Astrocyte of the cerebellum (primary cell): Measurements from ENCODE around the gene PIP5K1C.
"Not testable (repeated sequence)": the region's sequence is repeated elsewhere in the genome, so short reads cannot be mapped to it uniquely, and the experiment has no call there.

Experiments used
- DNase-seq: peaks from one replicate; pipeline ENCODE4 v3.0.0-alpha.2; 2011; ENCODE audit warnings: low read depth
- H3K4me3 ChIP-seq: 2 replicates; pipeline ENCODE4 v1.5.1; 2011; ENCODE audit warnings: mild to moderate bottlenecking, low read depth, low read length, moderate library complexity
- in situ Hi-C: cut with HindIII; loops from 2 replicates; pipeline ENCODE4 v1.10.0; 2017; ENCODE audit warnings: low sequenced_read_pairs
- TF ChIP-seq, protein P1 (sequence below): IDR thresholded peaks from 2 replicates; pipeline ENCODE4 v1.5.1; 2012; ENCODE audit warnings: low read length, low read depth, moderate library complexity, mild to moderate bottlenecking; ENCODE audit errors: missing control alignments

PIP5K1C gene

DNA sequence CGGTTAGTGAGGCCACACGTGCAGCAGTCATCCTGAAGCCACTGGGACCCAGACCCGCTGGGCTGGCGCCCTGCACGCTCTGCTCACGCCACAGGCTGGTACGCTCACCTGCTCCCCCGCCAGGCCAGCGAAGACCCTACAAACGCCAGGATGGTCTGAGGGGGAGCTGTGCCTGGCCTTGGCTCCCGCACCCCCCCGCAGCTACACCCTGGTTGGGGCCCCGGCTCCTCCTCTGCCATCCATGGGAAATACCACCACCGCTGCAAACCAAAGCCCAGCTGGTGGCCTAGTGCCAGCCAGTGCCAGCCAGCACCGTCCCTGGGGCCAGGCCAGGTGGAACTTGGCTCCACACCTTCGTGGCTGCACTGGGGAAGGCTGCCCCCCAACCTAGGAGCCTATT, 50.4 kb downstream of the PIP5K1C start:
- in situ Hi-C loops = loop anchor here (5.0 kb wide), 1 partner anchor 72 kb away; no protein-coding TSS in a partner anchor
- no peak for DNase-seq
- H3K4me3 ChIP-seq = no peak overlapping the region
- TF ChIP-seq, protein P1, sequence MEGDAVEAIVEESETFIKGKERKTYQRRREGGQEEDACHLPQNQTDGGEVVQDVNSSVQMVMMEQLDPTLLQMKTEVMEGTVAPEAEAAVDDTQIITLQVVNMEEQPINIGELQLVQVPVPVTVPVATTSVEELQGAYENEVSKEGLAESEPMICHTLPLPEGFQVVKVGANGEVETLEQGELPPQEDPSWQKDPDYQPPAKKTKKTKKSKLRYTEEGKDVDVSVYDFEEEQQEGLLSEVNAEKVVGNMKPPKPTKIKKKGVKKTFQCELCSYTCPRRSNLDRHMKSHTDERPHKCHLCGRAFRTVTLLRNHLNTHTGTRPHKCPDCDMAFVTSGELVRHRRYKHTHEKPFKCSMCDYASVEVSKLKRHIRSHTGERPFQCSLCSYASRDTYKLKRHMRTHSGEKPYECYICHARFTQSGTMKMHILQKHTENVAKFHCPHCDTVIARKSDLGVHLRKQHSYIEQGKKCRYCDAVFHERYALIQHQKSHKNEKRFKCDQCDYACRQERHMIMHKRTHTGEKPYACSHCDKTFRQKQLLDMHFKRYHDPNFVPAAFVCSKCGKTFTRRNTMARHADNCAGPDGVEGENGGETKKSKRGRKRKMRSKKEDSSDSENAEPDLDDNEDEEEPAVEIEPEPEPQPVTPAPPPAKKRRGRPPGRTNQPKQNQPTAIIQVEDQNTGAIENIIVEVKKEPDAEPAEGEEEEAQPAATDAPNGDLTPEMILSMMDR = no peak

- in situ Hi-C loops = no loop called here
- no peak overlapping the region for H3K4me3 ChIP-seq
- TF ChIP-seq, protein P1 = no peak
- DNase-seq = no peak
Measured at GRCh38 chr19:3648037-3648905, 52.0 kb downstream of the PIP5K1C start.

DNA sequence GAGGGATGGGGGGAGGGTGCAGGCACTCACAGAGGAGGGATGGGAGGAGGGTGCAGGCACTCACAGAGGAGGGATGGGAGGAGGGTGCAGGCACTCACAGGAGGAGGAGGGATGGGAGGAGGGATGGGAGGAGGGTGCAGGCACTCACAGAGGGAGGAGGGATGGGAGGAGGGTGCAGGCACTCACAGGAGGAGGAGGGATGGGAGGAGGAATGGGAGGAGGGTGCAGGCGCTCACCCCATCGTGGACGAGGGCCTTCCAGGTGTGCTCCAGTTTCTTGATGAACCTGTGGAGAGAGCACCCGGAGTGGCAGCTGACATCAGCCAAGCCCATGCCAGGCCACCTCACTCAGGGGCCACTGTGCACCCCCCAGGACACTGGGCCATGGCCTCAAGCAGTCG, 53.2 kb downstream of the PIP5K1C start:
- DNase-seq, in situ Hi-C loops, H3K4me3 ChIP-seq: not testable (repeated sequence)

DNA sequence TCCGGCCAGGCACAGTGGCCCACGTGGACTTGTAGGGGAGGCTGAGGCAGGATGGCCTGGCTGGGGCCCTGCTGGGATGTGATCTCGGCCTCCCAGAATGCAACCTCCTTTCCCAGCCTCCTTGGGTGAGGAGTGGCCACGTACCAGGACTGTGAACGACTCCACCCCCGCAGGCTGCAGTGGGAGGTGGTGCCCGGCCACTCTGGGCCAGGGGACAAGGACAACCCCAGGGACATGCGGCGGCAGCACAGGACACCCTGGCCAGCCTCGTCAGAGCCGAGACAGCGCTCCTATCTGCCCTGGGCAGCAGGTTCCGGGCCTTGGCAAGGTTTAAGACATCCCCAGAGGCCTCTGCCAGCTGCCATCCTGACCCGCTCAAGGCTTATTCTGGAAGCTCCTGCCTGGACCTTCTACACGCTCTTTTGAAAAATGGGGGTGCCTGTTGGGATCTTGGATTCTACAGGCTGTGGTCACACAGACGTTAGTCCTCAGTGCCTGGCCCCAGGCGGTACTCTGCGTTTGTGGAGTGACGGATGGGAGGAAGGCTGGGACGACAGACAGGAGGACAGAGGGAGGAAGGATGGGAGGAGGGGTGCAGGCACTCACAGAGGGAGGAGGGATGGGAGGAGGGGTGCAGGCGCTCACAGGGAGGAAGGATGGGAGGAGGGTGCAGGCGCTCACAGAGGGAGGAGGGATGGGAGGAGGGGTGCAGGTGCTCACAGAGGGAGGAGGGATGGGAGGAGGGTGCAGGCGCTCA, 53.8 kb downstream of the PIP5K1C start:
- DNase-seq = no peak
- TF ChIP-seq, protein P1 = no peak
- in situ Hi-C loops = no loop called here
- H3K4me3 ChIP-seq = no peak overlapping the region

DNA sequence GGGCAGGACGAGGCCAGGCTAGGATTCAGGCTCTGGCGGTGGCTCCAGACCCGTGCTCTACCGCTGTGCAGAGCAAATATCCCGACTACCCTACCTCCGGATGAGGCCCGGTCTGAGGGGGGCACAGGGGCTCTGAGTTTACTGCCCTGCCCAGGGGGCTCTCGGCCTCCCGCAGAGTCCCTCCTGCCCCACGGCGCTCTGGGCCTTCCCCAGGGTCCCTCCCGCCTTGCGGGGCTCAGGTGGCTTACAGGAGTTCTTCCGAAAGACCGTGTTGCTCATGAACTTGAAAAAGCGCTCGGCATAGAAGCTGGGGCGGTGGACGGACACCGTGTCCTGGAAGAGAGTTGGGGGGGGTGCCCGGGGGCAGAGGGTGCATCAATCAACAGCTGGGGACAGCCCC, 54.5 kb downstream of the PIP5K1C start:
- no peak for DNase-seq
- in situ Hi-C loops = no loop called here
- TF ChIP-seq, protein P1 = no peak
- H3K4me3 ChIP-seq = no peak overlapping the region

- no peak for DNase-seq
- no peak overlapping the region for H3K4me3 ChIP-seq
- TF ChIP-seq, protein P1 = no peak
- in situ Hi-C loops = no loop called here
Measured at GRCh38 chr19:3645067-3645396, 55.2 kb downstream of the PIP5K1C start.
